UCSD-AML1 (cell line): ENCODE measurements around the gene RPL13.
A peak's percentile ranks its signal among the peaks of the same experiment; 100 is the strongest.

Experiments
- DNase-seq: peaks from one replicate; lab custom pipeline; 2025; ENCODE audit not compliant: unreplicated experiment; lab: John Stamatoyannopoulos, UW

Gene RPL13

DNA sequence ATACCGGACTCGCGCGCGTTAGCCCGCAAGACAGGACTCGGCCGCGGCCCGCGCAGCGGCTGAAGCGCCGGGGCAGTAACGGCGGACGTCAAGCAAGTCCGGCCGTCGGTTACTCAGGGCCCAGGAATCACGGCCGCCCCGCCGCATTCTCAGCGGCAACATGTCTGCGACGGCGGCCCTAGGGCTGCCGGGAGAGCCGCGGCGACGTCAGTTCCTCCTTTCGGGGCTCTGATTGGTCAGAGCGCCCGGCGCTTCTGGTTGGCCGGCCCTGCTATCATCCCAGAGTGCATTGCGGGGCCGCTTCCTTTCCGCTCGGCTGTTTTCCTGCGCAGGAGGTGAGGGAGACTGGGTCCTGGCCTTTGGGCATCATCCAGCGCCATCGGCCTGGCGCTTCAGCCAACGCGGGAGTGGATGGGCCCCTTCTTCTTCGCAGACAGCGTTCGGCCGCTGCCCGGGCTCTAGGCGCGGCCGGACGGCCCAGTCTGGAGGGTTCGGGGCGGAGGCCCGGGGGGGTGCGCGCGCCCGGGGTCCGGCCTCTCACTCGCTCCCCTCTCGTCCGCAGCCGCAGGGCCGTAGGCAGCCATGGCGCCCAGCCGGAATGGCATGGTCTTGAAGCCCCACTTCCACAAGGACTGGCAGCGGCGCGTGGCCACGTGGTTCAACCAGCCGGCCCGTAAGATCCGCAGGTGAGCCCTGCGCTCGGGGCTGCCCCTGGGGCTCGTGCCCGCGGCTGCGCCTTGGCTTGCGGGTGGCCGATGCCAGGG is at the start of gene RPL13:
Gene RPL13 (plus strand): TSS at position 305 of the 764 bp plus-strand sequence. CDS start 278 bp downstream, at position 583.
- peak; percentile 93 for DNase-seq

- no peak for DNase-seq
Observed at GRCh38 chr16:89511374-89511773, 49.1 kb upstream of the RPL13 start.

DNA sequence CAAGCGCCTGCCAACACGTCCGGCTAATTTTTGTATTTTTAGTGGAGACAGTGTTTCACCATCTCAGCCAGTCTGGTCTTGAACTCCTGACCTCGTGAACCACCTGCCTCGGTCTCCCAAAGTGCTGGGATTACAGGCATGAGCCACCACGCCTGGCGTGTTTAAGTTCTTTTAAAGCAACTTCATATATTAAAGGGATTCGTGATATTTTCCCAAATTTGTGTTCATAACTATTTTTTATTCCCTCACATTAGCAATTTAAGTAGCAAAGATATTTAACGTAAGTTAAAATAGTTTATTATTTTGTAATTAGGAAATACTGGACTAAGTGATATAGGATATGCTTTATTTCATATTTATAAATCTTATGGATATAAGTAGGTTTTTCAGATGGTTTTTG is 48.0 kb upstream of the RPL13 start:
- no peak for DNase-seq

- DNase-seq = no peak
Observed at GRCh38 chr16:89517128-89517527, 43.4 kb upstream of the RPL13 start.

GRCh38 chr16:89519881-89520280 is 40.6 kb upstream of the RPL13 start:
- DNase-seq = no peak

- DNase-seq = no peak
Observed at GRCh38 chr16:89522287-89522686, 38.2 kb upstream of the RPL13 start.

- no peak for DNase-seq
Observed at GRCh38 chr16:89523680-89524344, 36.7 kb upstream of the RPL13 start.

GRCh38 chr16:89525146-89525913 is 35.2 kb upstream of the RPL13 start:
- no peak for DNase-seq

- no peak for DNase-seq
Observed at GRCh38 chr16:89529097-89529496, 31.4 kb upstream of the RPL13 start.

GRCh38 chr16:89530401-89531381 is 29.8 kb upstream of the RPL13 start:
- no peak for DNase-seq

DNA sequence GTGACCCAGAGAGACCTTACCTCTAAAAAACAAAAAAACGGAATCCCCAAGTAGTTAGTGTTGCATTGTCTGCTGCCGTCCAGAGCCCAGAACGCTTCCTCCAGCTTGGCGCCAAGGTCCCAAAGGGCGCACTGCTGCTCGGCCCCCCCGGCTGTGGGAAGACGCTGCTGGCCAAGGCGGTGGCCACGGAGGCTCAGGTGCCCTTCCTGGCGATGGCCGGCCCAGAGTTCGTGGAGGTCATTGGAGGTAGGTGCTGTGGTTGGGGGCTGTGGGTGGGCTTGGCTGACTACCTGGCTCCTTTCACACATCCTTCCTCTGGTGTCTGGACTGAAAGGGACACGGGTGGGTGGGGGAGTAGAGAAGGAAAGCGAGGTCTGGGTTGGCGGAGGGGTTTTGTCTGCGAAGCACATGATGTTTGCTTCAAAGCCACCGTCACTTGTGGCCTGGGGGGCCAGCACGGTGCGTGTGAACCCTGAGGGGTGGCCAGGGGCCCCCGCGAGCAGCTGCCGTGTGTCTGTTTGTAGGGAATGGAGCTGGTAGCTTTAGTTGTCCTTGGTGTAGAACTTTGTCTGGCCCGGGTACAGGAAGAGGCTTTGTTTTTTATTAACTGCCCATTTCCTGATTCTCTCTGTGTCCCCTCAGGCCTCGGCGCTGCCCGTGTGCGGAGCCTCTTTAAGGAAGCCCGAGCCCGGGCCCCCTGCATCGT is 28.5 kb upstream of the RPL13 start:
- no peak for DNase-seq

DNA sequence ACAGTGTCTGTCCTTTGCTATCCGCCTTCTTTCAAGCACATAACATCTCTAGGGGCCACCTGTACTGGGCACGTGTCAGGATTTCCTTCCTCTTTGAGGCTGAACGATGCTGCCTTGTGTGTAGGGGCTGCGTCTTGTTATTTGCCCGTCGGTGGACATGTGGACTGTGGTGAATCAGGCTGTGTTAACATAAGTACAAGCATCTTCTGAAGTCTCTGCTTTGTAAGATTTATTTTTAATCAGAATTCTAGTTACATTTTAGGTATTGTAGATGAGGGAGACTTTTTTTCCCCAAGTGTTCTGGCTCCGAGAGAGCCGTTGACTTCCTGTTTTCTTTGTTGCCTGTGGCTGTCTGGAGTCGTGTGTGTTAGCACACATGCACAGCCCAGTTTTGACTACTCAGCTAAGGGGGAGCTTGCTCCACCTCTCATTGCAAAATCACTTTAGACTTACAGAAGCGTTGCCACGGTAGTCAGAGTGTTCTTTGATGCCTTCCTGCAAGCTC is 26.2 kb upstream of the RPL13 start:
- DNase-seq = peak; percentile 43

DNA sequence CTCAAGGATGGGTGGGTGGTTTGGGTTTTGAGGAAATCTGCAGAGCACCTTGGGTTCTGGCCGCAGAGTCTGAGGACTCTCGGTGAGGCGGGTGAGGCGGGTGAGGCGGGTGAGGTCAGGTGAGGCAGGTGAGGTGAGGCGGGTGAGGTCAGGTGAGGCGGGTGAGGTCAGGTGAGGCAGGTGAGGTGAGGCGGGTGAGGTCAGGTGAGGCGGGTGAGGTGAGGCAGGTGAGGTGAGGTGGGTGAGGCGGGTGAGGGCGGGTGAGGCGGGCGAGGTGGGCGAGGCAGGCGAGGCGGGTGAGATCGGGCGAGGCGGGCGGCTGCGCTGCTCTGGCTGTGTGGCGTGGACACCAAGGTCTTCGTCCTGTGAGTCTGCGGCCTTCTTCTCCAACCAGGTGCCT is 24.1 kb upstream of the RPL13 start:
- no peak for DNase-seq

GRCh38 chr16:89536886-89537548 is 23.5 kb upstream of the RPL13 start:
- no peak for DNase-seq

DNA sequence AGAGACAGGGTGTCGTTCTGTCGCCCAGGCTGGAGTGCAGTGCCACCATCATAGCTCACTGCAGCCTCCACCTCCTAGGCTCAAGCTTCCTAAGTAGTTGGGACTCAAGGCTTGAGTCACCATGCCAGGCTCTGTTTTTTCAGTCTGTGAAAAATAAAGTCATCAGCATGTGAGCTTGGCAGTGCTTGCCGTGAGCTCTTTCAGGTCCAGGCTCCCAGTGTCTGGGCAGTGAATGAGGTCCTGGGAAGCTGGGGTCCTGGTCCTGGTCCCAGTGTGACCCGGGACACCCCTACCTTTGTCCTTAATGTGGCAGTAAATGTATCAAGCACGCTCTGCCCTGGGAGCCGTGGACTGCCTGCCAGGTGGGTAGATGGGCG is 22.9 kb upstream of the RPL13 start:
- no peak for DNase-seq

- DNase-seq = no peak
Observed at GRCh38 chr16:89538286-89538685, 22.2 kb upstream of the RPL13 start.

GRCh38 chr16:89540557-89540956 is 19.9 kb upstream of the RPL13 start:
- no peak for DNase-seq

DNA sequence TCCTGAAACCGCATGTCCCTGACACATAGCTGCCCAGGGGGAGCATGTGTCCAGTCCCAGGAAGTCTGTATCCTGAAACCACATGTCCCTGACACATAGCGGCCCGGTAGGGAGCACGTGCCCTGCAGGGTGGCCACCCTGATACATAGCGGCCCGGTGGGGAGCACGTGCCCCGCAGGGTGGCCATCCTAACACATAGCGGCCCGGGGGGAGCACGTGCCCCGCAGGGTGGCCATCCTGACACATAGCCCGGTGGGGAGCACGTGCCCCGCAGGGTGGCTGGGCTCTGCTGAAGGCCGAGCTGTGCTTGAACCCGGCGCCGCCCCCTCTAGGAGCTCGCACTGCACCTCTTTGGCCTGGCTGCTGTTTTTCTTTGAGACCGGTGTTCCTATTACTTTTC is 18.7 kb upstream of the RPL13 start:
- no peak for DNase-seq

DNA sequence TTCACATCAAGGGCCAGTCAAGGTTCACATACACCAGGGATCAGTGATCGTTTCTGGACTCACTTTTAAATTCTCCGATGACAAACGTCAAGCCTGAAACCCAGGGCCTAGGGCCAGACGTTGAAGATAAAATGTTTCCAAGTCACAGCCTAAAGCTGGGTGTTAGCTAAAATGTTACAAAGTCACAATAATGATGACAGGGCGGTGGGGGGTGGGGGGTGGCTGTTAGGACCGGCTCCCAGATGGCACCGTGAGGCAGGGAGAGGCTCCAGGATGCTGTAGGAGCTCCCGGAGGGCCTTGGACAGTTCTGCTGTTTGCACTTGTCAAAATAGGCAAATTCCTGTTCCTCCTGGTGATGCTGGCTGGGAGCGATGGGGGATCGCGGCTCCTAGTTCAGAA is 16.4 kb upstream of the RPL13 start:
- no peak for DNase-seq

- no peak for DNase-seq
Observed at GRCh38 chr16:89544713-89545043, 15.8 kb upstream of the RPL13 start.
